ENCODE measurements around the gene FGF2. TPM values are rescaled to one million over a fixed set of nuclear protein-coding genes. Genes with fewer than 3 reads are reported as not detected.
"Not testable (repeated sequence)": the region's sequence is repeated elsewhere in the genome, so short reads cannot be mapped to it uniquely, and the experiment has no call there.

The FGF2 gene
- total RNA-seq, 2 donors from 2014 or later = 12.5 to 18.5 TPM

DNA sequence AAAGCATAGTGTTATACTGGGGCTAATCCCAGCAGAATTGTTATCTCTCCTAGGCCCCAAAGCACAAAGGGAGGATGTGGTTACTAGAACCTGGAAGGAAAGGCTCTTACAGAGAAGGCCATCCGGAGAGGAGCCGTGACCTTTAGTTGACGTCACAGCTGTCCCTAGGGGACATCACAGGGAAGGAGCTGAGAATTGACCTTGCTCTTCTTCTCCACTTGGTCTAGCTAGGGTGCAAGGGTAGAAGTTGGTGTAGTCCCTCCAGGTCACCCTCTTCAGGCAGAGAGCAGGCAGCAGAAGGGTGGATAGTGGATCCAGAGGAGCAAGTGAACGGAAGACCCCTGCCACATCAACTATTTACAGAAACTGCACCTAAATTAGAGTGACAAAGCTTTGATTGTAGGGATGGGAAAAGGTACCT, 22.8 kb upstream of the FGF2 start:
- H3K36me3 Mint-ChIP-seq (ENCODE audit: low read depth) = no peaks in the 10 kb centered on the region
- no peaks in the 10 kb centered on the region for H3K4me1 ChIP-seq (ENCODE audit: control insufficient read depth, insufficient read depth, low read length)
- TF ChIP-seq, protein P1, sequence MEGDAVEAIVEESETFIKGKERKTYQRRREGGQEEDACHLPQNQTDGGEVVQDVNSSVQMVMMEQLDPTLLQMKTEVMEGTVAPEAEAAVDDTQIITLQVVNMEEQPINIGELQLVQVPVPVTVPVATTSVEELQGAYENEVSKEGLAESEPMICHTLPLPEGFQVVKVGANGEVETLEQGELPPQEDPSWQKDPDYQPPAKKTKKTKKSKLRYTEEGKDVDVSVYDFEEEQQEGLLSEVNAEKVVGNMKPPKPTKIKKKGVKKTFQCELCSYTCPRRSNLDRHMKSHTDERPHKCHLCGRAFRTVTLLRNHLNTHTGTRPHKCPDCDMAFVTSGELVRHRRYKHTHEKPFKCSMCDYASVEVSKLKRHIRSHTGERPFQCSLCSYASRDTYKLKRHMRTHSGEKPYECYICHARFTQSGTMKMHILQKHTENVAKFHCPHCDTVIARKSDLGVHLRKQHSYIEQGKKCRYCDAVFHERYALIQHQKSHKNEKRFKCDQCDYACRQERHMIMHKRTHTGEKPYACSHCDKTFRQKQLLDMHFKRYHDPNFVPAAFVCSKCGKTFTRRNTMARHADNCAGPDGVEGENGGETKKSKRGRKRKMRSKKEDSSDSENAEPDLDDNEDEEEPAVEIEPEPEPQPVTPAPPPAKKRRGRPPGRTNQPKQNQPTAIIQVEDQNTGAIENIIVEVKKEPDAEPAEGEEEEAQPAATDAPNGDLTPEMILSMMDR (conservative IDR thresholded peaks at IDR 0.05) = peak; percentile 10
- H3K27ac ChIP-seq (ENCODE audit: low read depth, low read length) = no peak overlapping the region
- H3K27me3 Mint-ChIP-seq (ENCODE audit: insufficient read depth) = no peaks in the 10 kb centered on the region
- H3K27ac Mint-ChIP-seq = no peak overlapping the region
- no peaks in the 10 kb centered on the region for H3K9me3 ChIP-seq (ENCODE audit: control insufficient read depth, low read length)
- H3K9ac ChIP-seq (ENCODE audit: extremely low read depth, low read length, poor library complexity, severe bottlenecking) = no peak overlapping the region
- H3K4me3 ChIP-seq (ENCODE audit: low read length) = no peak overlapping the region
- H3K36me3 ChIP-seq (ENCODE audit: control insufficient read depth, insufficient read depth, low read length) = no peaks in the 10 kb centered on the region
- no peaks in the 10 kb centered on the region for H3K9me3 Mint-ChIP-seq
- no peaks in the 10 kb centered on the region for H3K27me3 ChIP-seq (ENCODE audit: control insufficient read depth, insufficient read depth, low read length, poor library complexity, severe bottlenecking)
- WGBS, 2 experiments (ENCODE audit: insufficient coverage in 1 of 2, insufficient read length in 1 of 2) = 80 to 89% methylated on average over 3 of the region's 4 CpGs
- no peak for DNase-seq
- H3K4me3 Mint-ChIP-seq = no peak overlapping the region
- peaks cover 4% of the 10 kb centered on the region for H3K4me1 Mint-ChIP-seq

DNA sequence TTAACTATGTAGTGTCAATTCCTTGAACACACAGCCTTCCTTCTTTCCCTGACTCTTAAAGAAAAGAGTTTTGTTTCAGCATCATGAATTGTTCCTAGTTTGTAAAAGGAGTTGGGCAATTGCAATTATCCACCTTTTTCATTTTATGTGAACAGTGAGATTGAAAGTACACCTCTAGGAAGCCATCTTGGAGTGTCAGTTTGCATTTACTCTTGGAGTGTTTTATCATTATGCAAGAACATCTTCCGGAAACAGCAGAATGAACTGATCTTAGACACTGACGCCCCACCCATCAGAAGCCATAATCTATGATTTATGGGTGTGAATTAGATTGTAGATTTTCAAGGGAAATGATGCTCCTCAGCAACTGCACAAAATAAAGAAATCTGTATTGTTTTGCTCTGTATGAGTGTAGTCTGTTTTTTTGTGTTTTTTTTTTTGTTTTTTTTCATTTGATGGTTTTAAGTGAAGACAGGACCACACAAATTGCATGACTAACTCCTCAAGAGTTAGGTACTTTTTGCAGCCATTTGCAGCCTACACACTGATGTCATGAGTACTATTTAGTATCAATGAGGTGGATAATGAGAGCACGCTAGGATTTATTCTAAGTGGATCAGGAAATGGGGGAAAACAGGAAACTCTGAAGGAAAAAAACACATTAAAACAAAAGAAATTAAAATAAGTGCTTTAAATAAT, 19.5 kb upstream of the FGF2 start:
- Histone ChIP-seq H3K27ac (ENCODE audit: low read depth, low read length) (no peak overlapping the region), H3K4me3 (ENCODE audit: low read length) (no peak overlapping the region), H3K9me3 (ENCODE audit: control insufficient read depth, low read length) (no peaks in the 10 kb centered on the region), H3K4me1 (ENCODE audit: control insufficient read depth, insufficient read depth, low read length) (no peaks in the 10 kb centered on the region), H3K27me3 (ENCODE audit: control insufficient read depth, insufficient read depth, low read length, poor library complexity, severe bottlenecking) (no peaks in the 10 kb centered on the region), H3K36me3 (ENCODE audit: control insufficient read depth, insufficient read depth, low read length) (no peaks in the 10 kb centered on the region), H3K9ac (ENCODE audit: extremely low read depth, low read length, poor library complexity, severe bottlenecking) (no peak overlapping the region)
- no peaks in the 10 kb centered on the region for H3K27me3 Mint-ChIP-seq (ENCODE audit: insufficient read depth)
- WGBS, 2 experiments (ENCODE audit: insufficient coverage in 1 of 2, insufficient read length in 1 of 2) = 90 to 100% methylated on average over 1 to 3 of the region's 3 CpGs
- no peak overlapping the region for H3K27ac Mint-ChIP-seq
- TF ChIP-seq, protein P1 (conservative IDR thresholded peaks at IDR 0.05) = no peak
- no peak for DNase-seq
- peaks cover 4% of the 10 kb centered on the region for H3K4me1 Mint-ChIP-seq
- no peak overlapping the region for H3K4me3 Mint-ChIP-seq
- no peaks in the 10 kb centered on the region for H3K36me3 Mint-ChIP-seq (ENCODE audit: low read depth)
- H3K9me3 Mint-ChIP-seq = peaks cover 11% of the 10 kb centered on the region

- no peaks in the 10 kb centered on the region for H3K4me1 Mint-ChIP-seq
- H3K27me3 Mint-ChIP-seq (ENCODE audit: insufficient read depth) = no peaks in the 10 kb centered on the region
- H3K4me3 ChIP-seq (ENCODE audit: low read length) = no peak overlapping the region
- H3K36me3 Mint-ChIP-seq (ENCODE audit: low read depth) = no peaks in the 10 kb centered on the region
- H3K9me3 Mint-ChIP-seq = peaks cover 19% of the 10 kb centered on the region
- H3K27me3 ChIP-seq (ENCODE audit: control insufficient read depth, insufficient read depth, low read length, poor library complexity, severe bottlenecking) = no peaks in the 10 kb centered on the region
- no peaks in the 10 kb centered on the region for H3K9me3 ChIP-seq (ENCODE audit: control insufficient read depth, low read length)
- H3K4me1 ChIP-seq (ENCODE audit: control insufficient read depth, insufficient read depth, low read length) = no peaks in the 10 kb centered on the region
- no peak overlapping the region for H3K27ac ChIP-seq (ENCODE audit: low read depth, low read length)
- DNase-seq = no peak
- H3K9ac ChIP-seq (ENCODE audit: extremely low read depth, low read length, poor library complexity, severe bottlenecking) = no peak overlapping the region
- no peaks in the 10 kb centered on the region for H3K36me3 ChIP-seq (ENCODE audit: control insufficient read depth, insufficient read depth, low read length)
- H3K27ac Mint-ChIP-seq = no peak overlapping the region
- TF ChIP-seq, protein P1 (conservative IDR thresholded peaks at IDR 0.05) = no peak
- 93% methylated on average over 1 of the region's 1 CpG; no CpG with 5 or more reads in 1 of the 2 experiments for WGBS, 2 experiments (ENCODE audit: insufficient coverage in 1 of 2, insufficient read length in 1 of 2)
- H3K4me3 Mint-ChIP-seq = no peak overlapping the region
Observed at GRCh38 chr4:122810669-122811068, 16.0 kb upstream of the FGF2 start.

DNA sequence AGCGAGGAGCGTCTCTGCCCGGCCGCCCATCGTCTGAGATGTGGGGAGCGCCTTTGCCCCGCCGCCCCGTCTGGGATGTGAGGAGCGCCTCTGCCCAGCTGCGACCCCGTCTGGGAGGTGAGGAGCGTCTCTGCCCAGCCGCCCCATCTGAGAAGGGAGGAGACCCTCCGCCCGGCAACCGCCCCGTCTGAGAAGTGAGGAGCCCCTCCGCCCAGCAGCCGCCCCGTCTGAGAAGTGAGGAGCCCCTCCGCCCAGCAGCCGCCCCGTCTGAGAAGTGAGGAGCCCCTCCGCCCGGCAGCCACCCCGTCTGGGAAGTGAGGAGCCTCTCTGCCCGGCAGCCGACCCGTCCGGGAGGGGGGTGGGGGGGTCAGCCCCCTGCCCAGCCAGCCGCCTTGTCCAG, 14.8 kb upstream of the FGF2 start:
- not testable (repeated sequence) for H3K9ac ChIP-seq (ENCODE audit: extremely low read depth, low read length, poor library complexity, severe bottlenecking); H3K27ac Mint-ChIP-seq; DNase-seq; H3K4me3 Mint-ChIP-seq; H3K4me1 ChIP-seq (ENCODE audit: control insufficient read depth, insufficient read depth, low read length); H3K9me3 ChIP-seq (ENCODE audit: control insufficient read depth, low read length); H3K27me3 Mint-ChIP-seq (ENCODE audit: insufficient read depth); H3K4me1 Mint-ChIP-seq; H3K27ac ChIP-seq (ENCODE audit: low read depth, low read length); H3K36me3 ChIP-seq (ENCODE audit: control insufficient read depth, insufficient read depth, low read length); H3K4me3 ChIP-seq (ENCODE audit: low read length); H3K27me3 ChIP-seq (ENCODE audit: control insufficient read depth, insufficient read depth, low read length, poor library complexity, severe bottlenecking); H3K36me3 Mint-ChIP-seq (ENCODE audit: low read depth)
- H3K9me3 Mint-ChIP-seq = peaks cover 19% of the 10 kb centered on the region
- WGBS, 2 experiments (ENCODE audit: insufficient coverage in 1 of 2, insufficient read length in 1 of 2) = 97% methylated on average over 16 of the region's 32 CpGs; no CpG with 5 or more reads in 1 of the 2 experiments

DNA sequence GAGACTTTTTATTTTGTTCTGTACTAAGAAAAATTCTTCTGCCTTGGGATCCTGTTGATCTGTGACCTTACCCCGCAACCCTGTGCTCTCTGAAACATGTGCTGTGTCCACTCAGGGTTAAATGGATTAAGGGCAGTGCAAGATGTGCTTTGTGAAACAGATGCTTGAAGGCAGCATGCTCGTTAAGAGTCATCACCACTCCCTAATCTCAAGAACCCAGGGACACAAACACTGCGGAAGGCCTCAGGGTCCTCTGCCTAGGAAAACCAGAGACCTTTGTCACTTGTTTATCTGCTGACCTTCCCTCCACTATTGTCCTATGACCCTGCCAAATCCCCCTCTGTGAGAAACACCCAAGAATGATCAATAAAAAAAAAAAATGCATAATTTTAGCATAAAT, 13.8 kb upstream of the FGF2 start:
- not testable (repeated sequence) for H3K4me3 Mint-ChIP-seq; H3K9me3 ChIP-seq (ENCODE audit: control insufficient read depth, low read length); H3K36me3 Mint-ChIP-seq (ENCODE audit: low read depth); DNase-seq; H3K4me3 ChIP-seq (ENCODE audit: low read length); H3K4me1 Mint-ChIP-seq; H3K9ac ChIP-seq (ENCODE audit: extremely low read depth, low read length, poor library complexity, severe bottlenecking); H3K27ac Mint-ChIP-seq; H3K27me3 ChIP-seq (ENCODE audit: control insufficient read depth, insufficient read depth, low read length, poor library complexity, severe bottlenecking); H3K27me3 Mint-ChIP-seq (ENCODE audit: insufficient read depth); H3K4me1 ChIP-seq (ENCODE audit: control insufficient read depth, insufficient read depth, low read length); H3K36me3 ChIP-seq (ENCODE audit: control insufficient read depth, insufficient read depth, low read length); H3K27ac ChIP-seq (ENCODE audit: low read depth, low read length)
- 80 to 100% methylated on average over 2 of the region's 3 CpGs for WGBS, 2 experiments (ENCODE audit: insufficient coverage in 1 of 2, insufficient read length in 1 of 2)
- H3K9me3 Mint-ChIP-seq = peaks cover 19% of the 10 kb centered on the region

All from endodermal cell (in vitro differentiated cells).